K562 (cell line): Measurements from ENCODE around the gene VPS9D1. TPM values are rescaled to one million over a fixed set of nuclear protein-coding genes. Genes with fewer than 3 reads are reported as not detected.

Experiments used
- FOXP1 ChIP-seq: sonication (generic); formaldehyde crosslinking; IDR thresholded peaks from 2 replicates; pipeline ENCODE4 v1.8.0; 2022; ENCODE audit warnings: mild to moderate bottlenecking, missing genetic modification reagents
- ILF3 ChIP-seq: fragments of 450-650 bp; IDR thresholded peaks from 2 replicates; pipeline ENCODE4 v1.6.1; 2018; ENCODE audit warnings: antibody characterized with exemption, mild to moderate bottlenecking, moderate library complexity, borderline replicate concordance
- REST ChIP-seq, 2 experiments: fragments of 450-650 bp; formaldehyde crosslinking in 1 of 2; IDR thresholded peaks; 2 replicates each; pipeline versions ENCODE4 v1.4.0 to v1.6.1; 2014 to 2020; ENCODE audit warnings: mild to moderate bottlenecking in 2 of 2, borderline replicate concordance in 1 of 2, low read depth in 1 of 2
- SMARCB1 ChIP-seq: IDR thresholded peaks from 2 replicates; pipeline ENCODE4 v1.6.1; 2011; ENCODE audit warnings: improper control_type of control experiment, low read depth; ENCODE audit not compliant: insufficient read length
- ZNF12 ChIP-seq: sonication (generic); formaldehyde crosslinking; IDR thresholded peaks from 2 replicates; pipeline ENCODE4 v1.4.0; 2020; ENCODE audit warnings: mild to moderate bottlenecking, missing genetic modification reagents
- polyA plus RNA-seq, 8 experiments: library from polyadenylated mRNA; depleted of rRNA in 4 of 8; stranded (reverse) in 5 of 8; unstranded in 3 of 8; fragments of >200 nt; fragmentation: Nextera tagmentation in 2 of 8; fragmentation: Illumina TruSeq in 1 of 8; extraction: Ambion mirVana in 2 of 8; extraction: Trizol in 1 of 8; gene quantifications; 2 replicates each; pipeline versions ENCODE4 v1.2.1 to v1.2.3, GENCODE V29; 2011 to 2014; ENCODE audit warnings: inconsistent platforms in 1 of 8, missing spikeins in 1 of 8
- total RNA-seq, 7 experiments: library from RNA; depleted of rRNA in 6 of 7; stranded (reverse); fragments of >200 nt in 6 of 7; fragmentation: Illumina TruSeq in 2 of 7; extraction: Trizol in 2 of 7; gene quantifications; 2 replicates each; pipeline versions ENCODE4 v1.2.1 to v1.2.3, GENCODE V29; 2011 to 2021; ENCODE audit warnings: low replicate concordance in 1 of 7

Gene VPS9D1
- total and polyA plus RNA-seq, 9 of the 15 experiments (the other 6 are each of a cell fraction or from before 2014, with no cell fraction given), result 0.33 to 3.1 (median 1.1) TPM

- TF ChIP-seq REST (IDR thresholded peaks at IDR 0.05; ENCODE audit: borderline replicate concordance) (peak; percentile 54), REST (CRISPR knock-in tag; IDR thresholded peaks at IDR 0.05; ENCODE audit: low read depth) (no peak), ILF3 (peak; percentile 82; the same call in 1 of the 2 replicates), ZNF12 (no peak), SMARCB1 (no peak), FOXP1 (CRISPR knock-in tag) (0 out of 2 replicates have a peak, but pooled peaks have one; percentile 5)
Measured at GRCh38 chr16:89720551-89720812, 216 bp downstream of the VPS9D1 start (continued).
